Activated CD4-positive, alpha-beta T cell treated with anti-CD3 and anti-CD28 coated beads, Interleukin-2, Interleukin-4, amounts not matched to agents 100 ng/mL and 50 ng/mL, durations not matched to agents 16 hours and 8 hours (primary cell): ENCODE measurements around the gene F2RL1.
"Not testable (repeated sequence)": the region's sequence is repeated elsewhere in the genome, so short reads cannot be mapped to it uniquely, and the experiment has no call there.

Experiments used
- DNase-seq: peaks from one replicate; pipeline ENCODE4 v3.0.0-alpha.2; 2020; ENCODE audit warnings: low spot score

Gene F2RL1

DNA sequence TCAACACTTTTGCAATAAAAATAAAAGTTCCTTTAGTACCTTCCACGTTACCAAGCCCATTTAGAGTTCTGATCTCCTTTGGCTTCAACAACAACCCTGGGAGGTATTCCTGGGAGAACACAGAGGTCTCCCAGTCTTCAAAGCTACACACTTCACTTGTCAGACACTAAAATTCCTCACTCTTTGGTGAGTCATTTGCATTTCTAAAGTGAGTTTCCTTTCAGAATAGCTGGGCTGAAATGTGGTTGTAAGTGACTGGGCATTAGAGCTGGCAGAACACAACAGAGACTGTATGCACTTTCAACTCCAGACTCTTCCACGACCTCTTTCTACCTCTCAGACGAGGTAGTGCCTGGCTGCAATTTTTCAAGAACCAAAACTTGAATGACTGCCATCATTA lies 11.5 kb upstream of the F2RL1 start:
- no peak for DNase-seq

DNA sequence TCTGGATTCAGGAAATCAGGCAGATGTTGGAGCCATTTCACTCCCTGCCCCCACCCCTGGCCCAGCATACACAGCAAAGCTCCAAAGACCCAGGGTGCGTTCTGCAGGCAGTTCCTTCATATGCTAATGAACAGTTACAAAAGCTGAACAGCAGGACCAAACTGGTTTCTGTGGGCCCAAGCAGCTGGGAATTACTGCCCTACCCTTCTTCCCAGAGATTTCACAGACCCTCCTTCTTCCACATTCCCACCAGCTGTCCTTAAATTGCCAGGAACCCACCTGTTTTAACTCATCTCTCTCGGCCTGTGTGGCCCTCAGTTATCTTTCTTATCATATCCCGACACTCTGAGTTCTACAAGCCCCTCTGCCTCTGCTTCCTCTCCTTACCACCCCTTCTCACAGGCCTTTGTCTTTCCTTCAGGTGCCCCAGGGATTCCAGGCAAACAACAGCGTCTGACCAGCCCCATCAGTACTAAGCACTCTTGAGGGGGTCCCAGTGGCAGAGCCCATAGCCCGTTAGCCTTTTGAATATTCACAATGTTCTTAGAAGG lies 10.6 kb upstream of the F2RL1 start:
- no peak for DNase-seq

DNA sequence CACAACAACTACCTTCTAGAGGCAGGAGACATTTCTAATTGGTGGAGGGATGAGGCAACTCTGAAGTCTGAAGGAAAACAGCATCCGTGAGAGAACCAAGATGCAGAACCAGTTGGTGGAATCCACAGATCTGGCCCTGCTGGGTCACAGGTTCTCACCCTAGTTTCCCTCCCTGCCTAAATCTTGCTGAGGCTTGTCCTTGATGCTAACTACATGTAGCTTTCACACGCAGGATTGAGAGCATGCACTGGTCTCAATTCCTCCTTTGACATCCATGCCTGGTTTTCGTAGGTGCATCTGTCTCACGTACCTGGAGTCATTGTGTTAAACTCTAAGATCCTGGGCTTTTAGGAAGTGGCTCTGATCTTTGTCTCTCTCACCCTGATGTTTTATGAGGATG lies 9.7 kb upstream of the F2RL1 start:
- DNase-seq: no peak

DNA sequence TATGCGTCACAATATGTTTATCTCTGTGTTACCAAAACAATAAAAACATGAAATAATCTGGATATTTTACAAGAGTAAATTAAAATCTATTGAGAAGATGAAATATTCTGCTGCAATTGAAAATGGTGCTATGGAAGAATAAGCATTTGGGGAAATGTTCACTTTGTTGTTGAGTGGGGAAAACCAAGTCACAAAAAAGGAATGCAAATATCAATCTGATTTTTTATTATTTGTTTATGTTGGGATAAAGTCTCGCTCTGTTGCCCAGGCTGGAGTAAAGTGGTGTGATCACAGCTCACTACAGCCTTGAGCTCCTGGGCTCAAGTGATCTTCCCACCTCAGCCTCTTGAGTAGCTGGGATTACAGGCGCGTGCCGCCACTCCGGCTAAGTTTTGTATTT lies 8.6 kb upstream of the F2RL1 start:
- DNase-seq: no peak

DNA sequence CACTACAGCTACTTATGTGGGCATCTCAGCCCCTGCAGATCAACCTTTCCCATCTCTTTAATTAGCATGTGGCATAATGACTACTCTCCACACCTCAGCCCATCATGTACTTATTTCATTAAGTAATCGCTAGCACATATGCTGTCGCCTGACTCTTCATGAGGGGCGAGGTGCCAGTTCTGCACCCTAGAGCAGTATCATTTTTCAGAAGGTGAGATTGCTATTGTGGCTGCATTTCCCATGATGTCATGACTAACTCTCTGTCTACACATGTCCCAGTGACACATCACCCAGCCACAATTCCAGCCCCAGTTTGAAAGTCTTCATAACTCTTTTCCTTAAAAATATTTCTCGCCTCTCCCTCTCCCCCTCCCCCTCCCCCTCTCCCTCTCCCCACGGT lies 7.6 kb upstream of the F2RL1 start:
- no peak for DNase-seq

DNA sequence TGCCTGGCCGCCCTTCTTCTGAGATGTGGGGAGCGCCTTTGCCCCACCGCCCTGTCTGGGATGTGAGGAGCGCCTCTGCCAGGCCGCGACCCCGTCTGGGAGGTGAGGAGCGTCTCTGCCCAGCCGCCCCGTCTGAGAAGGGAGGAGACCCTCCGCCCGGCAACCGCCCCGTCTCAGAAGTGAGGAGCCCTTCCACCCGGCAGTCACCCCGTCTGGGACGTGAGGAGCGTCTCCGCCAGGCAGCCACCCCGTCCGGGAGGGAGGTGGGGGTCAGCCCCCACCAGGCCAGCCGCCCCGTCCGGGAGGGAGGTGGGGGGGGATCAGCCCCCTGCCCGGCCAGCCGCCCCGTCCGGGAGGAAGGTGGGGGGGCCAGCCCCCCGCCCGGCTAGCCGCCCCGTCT lies 6.6 kb upstream of the F2RL1 start:
- DNase-seq: not testable (repeated sequence)

DNA sequence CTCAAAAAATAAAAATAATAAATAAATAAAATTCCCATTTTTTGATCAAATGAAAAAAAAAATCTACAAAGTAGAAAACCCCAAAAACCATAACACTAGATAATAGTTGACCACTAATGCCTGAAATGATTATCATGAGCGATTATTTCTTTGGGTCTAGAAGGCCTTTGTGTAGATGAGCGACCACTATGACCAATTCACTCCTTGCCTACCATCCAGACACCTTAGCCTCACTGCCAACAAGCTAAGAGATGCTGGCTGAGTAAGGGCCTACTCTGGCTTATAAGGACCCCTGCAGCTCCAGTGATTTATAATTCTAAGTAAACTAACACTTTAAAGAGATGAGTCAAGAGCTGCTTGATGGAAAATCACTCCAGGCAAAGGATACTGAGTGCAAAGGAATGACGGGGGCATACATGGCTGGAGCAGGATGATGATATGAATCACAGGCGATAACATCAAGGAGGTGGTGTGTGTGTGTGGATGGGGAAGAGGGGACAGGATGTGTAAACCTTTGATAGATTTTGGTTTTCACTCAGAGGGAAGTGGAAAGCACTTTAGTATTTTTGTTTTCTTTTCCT lies 4.8 kb upstream of the F2RL1 start:
- no peak for DNase-seq

DNA sequence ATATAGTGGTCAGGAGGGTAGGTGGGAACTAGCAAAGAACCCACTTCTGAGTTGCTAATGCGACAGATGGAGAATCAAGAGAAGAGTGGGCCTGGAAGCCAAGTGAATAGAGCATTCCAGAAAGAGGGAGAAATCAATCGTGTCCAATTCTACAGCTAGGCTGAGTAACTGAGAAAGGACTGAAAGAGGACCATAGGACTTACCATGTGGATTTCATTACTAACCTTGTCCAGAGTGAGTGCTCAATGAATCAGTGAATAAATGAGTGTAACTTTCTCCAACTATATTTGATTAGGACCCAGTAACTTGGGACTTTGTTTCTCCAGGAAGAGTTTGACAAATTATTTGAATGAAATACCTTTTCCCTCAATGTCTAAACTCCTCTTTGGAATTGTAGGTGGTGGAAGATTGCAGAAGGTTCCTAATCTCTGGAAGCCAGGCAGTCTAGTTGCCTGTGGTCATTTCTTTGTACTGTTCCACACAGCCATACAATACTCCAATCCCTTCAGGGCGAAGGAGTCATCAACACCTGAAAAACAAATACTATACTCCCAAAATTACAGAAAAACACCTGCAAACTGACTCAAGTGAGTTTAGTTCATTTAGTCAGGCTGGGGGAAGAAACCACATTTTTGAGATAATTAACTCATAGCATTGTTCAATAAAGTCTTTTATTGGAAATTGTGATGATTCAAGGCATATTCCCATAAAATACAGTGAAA lies 2.6 kb upstream of the F2RL1 start:
- DNase-seq: no peak

DNA sequence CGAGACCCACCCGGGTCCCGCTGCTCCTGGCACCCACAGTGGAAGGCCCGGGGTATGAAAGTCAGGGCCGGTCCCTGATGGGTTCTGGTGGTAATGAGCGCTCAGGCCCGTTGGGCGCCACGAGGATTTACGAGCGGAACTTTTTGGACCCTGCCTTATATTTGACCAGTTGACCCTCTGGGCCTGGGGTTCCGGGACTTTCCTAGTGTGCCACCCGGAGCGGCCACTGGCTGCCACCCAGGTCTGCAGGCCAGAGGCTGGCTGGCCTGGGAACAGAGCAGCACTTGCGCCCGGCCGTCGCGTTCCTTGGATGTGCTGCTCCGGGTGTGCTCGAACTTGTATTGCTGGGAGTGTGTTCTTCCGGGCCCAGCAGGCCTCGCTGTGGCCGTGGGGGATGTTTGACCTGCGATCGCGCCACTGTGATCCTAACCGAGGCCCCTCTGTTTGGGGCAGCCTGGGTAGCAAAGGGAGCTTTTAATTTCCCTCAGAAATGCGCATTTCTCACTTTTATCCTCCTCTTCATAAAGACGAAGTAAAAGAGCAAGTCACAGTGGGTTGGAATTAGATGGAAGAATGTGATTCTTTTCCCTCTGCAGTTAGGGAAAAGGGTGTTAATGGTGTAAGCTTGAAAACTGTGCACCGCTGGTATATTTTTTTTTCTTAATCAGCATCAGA lies 1.2 kb downstream of the F2RL1 start:
- no peak for DNase-seq

DNA sequence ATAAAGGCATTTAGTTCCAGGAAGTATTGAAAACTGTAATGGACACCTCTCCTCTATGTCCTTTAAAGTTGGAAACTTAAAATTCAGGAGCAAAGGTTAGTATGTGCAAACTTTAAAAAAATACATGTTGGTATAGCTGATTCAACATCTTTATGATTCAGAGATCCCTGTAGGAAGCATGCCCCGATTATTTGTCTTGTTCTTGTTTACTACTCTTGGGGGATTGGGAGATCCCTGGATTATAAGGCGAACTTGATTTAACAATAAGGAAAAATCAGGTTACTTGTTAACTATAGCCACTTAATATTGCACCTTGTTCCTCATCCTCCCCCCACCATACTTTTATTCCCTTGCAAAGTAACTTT lies 1.7 kb downstream of the F2RL1 start:
- DNase-seq: no peak

DNA sequence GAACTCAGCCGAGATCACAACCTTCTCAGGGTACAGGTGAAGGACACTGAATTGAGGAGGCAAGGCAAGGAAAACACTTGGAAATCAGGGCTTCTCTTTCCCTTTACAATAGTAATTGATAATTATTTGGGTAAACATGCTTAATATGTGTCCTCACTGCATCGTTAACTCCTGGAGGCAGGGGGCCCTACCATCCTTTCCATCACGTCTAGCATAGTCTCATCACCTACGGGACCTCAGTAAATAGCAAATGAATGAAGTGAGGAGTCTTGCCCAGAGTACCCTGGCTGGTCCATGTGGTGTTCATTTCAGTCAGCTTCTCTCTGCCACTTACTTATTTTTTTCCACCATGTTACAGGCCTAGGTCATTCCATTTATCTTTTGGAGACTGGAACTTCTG lies 2.3 kb downstream of the F2RL1 start:
- DNase-seq: no peak

DNA sequence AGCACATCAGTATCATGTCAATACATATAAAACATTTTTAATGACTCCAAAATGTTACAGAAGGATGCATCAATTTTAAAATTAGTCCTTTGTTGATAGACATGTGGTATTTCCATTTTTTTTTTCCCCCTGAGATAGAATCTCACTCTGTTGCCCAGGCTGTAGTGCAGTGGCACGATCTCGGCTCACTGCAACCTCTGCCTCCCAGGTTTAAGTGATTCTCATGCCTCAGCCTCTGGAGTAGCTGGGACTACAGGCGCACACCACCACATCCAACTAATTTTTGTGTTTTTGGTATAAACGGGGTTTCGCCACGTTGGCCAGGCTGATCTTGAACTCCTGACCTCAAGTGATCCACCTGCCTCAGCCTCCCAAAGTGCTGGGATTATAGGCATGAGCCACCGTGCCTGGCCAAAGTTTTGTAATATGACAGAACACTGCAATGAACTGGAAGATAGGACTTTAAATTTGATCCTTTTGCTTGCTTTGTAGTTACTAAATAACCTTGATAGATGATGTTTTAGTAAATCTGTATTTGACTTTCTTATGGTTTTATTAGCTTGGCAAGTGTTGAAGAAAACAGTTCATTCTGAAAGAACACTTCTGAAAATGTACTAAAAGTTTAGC lies 3.4 kb downstream of the F2RL1 start:
- DNase-seq: not testable (repeated sequence)

DNA sequence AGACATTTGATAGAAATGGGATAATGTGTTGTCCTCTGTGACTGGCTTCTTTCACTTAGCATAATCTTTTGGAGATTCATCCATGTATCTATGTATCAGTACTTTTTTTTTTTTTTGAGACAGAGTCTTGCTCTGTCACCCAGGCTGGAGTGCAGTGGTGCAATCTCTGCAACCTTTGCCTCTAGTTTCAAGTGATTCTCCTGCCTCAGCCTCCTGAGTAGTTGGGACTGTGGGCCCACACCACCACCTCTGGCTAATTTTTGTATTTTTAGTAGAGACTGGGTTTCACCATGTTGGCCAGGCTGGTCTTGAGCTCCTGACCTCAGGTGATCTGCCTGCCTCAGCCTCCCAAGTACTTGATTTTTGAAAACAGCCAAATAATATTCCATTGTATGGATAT lies 7.6 kb downstream of the F2RL1 start:
- not testable (repeated sequence) for DNase-seq

DNA sequence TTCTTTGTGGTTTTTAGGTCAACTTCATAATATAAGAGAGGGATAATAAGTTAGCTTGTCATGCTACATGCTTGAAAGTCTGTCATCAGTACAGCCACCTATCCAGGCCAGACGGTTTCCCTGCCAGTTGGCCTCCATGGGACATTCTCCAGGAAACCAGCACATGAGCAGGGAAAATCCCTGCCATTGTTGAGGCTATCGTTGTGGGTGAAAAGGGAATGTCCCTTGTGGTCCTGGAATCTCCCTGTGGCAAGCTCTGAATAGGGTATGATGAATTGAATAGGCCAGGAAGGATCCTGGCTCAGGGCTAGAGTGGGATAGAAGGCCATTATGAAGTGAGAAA lies 12.3 kb downstream of the F2RL1 start:
- no peak for DNase-seq

DNA sequence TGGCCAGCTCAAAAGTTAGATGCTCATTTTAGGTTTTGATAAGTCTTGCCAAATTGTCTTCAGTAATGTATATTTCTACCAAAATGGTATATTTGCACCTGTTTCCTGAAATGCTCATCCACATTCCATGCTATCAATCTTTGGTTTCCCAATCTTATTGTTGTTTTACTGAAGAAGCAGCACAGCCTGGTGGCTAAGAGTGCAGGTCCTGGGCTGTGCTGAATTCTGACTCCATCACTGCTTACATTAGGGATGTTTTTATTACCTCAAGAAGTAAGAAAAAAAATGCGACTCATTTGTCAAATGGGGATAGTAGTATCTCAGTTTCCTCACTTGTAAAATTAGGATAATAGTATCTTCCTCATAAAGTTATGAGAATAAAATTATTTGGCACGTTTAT lies 17.4 kb downstream of the F2RL1 start:
- DNase-seq: no peak

DNA sequence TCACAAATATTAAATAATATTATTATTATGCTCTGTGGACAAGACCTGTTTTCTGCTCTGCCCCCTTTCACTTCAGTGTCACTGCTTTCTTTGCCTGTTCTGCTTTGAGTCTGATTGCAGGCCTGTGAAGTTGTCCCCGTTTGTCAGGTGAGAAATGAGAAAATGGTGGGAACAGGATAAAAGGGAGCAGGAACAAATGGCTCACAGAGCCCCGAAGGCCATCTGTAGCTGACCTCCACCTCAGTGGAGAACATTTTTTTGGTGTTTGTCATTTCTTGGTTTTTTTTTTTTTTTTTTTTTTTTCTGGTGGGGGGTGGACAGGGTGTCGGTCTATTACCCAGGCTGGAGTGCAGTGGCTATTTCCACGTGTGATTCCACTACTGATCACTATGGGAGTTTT lies 17.8 kb downstream of the F2RL1 start:
- DNase-seq: no peak

DNA sequence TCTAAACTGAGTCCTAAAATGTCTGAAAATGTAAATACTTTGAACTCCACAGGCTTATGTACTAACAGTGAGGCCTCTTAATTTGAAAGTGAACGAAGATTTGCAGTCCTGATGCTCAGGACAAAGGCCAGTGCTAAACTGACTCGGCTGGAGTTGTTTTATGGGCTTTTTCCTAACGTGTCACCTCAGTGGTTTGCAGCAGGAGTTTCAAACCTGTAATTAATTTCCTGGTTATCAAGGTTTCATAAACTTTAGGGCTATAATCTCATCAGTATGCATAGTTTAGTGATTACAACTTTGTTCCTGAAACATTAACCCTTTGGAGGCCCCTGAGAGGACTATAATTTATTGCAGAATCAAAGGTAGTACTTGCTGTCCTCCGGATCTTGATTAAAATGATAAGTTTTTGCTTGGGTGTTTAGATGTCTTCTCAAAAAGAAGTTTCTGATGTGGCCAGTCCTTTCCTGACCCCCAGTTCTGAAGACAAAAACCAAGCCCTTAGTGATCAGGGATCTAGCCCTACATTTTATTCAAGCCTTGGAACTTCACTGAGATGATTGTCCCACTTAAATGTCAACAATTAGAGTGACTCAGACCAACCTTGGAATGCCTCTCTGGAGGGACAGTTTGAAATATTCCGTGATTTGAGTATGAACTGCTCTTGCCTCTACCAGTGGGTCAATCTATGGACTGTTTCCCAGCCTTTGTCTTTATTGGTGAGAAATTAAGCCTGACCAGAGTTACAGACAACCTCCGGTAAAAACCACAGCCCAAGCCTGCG lies 19.8 kb downstream of the F2RL1 start:
- no peak for DNase-seq

DNA sequence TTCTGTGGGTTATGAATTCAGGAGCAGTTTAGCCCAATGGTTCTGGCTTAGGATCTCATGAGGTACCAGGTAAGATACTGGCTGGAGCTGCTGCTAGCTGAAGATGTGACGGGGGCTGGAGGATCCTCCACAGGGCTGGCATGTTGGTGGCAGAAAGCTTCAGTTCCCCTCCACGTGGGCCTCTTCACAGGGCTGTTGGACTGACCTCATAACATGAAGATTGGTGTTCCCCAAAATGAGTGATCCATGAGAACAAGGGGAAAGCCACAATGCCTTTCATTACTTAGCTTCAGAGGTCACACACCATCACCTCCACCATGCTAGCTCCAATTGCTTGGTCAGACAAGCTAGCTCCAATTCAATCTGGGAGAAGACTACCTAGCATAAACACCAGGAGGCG lies 22.5 kb downstream of the F2RL1 start:
- DNase-seq: no peak

DNA sequence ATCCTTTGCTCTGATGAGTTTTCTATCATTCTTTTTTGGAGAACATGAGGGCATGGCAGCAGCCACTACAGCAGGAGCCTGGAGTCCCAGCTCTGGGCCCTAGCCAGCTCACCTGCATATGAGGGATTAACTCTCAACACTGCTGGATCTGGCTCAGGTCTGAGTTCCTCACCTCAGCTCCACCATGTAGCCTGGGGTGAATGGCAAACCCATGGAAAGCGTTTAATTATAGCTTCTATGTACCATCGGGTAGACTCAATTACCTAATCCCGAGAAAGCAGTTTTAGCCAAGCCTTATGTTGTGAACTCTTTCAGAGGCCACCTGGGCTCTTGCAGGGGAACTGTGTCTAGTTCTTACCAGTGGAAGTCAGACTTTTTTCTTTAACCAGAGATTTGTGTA lies 27.1 kb downstream of the F2RL1 start:
- no peak for DNase-seq

DNA sequence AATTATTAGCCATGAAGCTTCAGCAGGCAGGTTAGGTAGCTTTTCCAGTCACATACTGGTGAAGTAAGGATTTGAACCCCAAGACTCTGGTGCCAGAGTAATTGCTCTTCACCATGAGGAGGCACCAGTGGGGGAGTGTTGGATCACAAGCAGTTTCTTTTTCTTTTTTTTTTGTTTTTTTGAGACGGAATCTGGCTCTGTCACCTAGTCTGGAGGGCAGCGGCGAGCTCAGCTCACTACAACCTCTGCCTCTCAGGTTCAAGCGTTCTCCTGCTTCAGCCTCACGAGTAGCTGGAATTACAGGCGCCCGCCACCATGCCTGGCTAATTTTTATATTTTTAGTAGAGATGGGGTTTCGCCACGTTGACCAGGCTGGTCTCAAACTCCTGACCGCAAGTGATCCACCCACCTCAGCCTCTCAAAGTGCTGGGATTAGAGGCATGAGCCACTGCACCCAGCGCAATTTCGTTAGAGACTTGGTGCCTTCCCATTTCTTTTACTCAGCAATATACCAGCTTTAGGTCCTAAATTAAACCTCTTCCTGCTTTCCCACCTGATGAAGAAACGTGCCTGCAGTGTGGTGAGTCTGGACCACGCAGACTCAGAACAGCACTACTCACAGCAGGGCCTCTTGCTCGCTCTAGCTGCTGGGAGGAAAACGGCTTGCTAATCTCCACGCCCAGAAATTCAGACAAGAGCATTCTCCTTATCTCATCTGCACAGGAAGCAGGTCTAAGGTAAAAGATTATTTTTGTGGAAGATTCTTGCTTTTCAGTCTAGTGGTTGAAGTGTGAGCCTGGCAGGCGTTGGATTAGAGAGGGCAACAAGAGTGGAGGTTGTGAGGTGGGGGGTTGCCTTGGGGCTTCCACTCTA lies 30.8 kb downstream of the F2RL1 start, which contains the start of gene S100Z:
Gene S100Z, plus strand, starts transcription at position 596 of the 873 bp plus-strand sequence. CDS start 25,346 bp downstream, outside the sequence.
- DNase-seq: peak; percentile 62

DNA sequence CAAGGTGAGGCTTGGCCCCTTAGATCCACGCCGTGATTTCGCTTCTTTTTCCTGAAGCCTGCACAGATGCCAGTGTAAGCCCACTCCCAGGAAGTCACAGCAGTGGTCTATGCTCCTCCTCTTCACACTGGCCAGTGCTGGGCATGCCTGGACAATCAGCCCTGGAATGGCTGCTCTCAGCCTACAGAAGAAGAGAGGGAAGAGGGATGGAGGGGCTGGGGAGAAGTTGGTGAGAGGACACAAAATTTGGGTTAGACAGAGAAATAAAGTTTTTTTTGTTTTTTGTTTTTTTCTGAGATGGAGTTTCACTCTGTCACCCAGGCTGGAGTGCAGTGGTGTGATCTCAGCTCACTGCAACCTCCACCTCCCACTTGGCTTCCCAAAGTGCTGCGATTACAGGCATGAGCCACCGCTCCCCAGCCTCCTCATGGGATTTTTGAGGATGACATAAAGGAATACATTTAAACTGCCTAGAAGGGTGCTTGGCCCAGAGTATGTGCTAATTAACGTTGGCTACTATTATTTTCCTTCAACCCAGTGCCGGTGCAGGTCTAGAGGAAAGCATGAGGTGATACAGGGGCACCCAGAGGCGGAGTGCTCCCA lies 31.8 kb downstream of the F2RL1 start:
- DNase-seq: no peak
